ENCODE data around the gene GPC6. TPM values are rescaled to one million over a fixed set of nuclear protein-coding genes. Genes with fewer than 3 reads are reported as not detected.

The GPC6 gene
- total RNA-seq, 2 experiments from 2014 or later: not detected

- intact Hi-C loops (cut with micrococcal nuclease; ENCODE audit: unreplicated experiment): no loop called here
- no peak overlapping the region for H3K27ac ChIP-seq (ENCODE audit: low read depth, low read length, poor library complexity, severe bottlenecking)
- TF ChIP-seq CTCF (conservative IDR thresholded peaks at IDR 0.05; ENCODE audit: low read length) (no peak), EZH2phosphoT487 (IDR thresholded peaks at IDR 0.05; ENCODE audit: borderline replicate concordance, low read depth, low read length) (no peak)
- no peak overlapping the region for H2AFZ ChIP-seq (ENCODE audit: low read length)
- H4K20me1 ChIP-seq (ENCODE audit: insufficient read depth, low read length): no peaks in the 10 kb centered on the region
- no peak overlapping the region for H3K4me3 ChIP-seq (ENCODE audit: low read depth, low read length, poor library complexity, severe bottlenecking)
- ChIA-PET POLR2A (no interaction called here), CTCF (ENCODE audit: unreplicated experiment) (no interaction called here)
- H3K9me2 ChIP-seq (ENCODE audit: insufficient read depth, low read length): no peaks in the 10 kb centered on the region
- BruUV-seq (replicated peaks): no TSS peak
- no peak for DNase-seq (ENCODE audit: low spot score)
- H3K9me3 ChIP-seq (ENCODE audit: low read length): no peaks in the 10 kb centered on the region
- no peaks in the 10 kb centered on the region for H3K4me1 ChIP-seq (ENCODE audit: insufficient read depth, low read length, poor library complexity, severe bottlenecking)
- H3K79me2 ChIP-seq (ENCODE audit: insufficient read depth, low read depth, low read length): no peaks in the 10 kb centered on the region
- H3K4me2 ChIP-seq (ENCODE audit: low read length): no peak overlapping the region
- H3K36me3 ChIP-seq (ENCODE audit: insufficient read depth, low read length): no peaks in the 10 kb centered on the region
These were observed 1187.0 kb downstream of the GPC6 start for GRCh38 chr13:94413598-94413944.

GRCh38 chr13:94414141-94414540 lies 1187.5 kb downstream of the GPC6 start:
- no TSS peak for BruUV-seq (replicated peaks)
- Histone ChIP-seq H3K4me1 (ENCODE audit: insufficient read depth, low read length, poor library complexity, severe bottlenecking) (no peaks in the 10 kb centered on the region), H3K79me2 (ENCODE audit: insufficient read depth, low read depth, low read length) (no peaks in the 10 kb centered on the region), H4K20me1 (ENCODE audit: insufficient read depth, low read length) (no peaks in the 10 kb centered on the region), H3K4me2 (ENCODE audit: low read length) (no peak overlapping the region), H3K27ac (ENCODE audit: low read depth, low read length, poor library complexity, severe bottlenecking) (no peak overlapping the region), H3K9me3 (ENCODE audit: low read length) (no peaks in the 10 kb centered on the region), H3K36me3 (ENCODE audit: insufficient read depth, low read length) (no peaks in the 10 kb centered on the region), H3K4me3 (ENCODE audit: low read depth, low read length, poor library complexity, severe bottlenecking) (no peak overlapping the region), H3K9me2 (ENCODE audit: insufficient read depth, low read length) (no peaks in the 10 kb centered on the region), H2AFZ (ENCODE audit: low read length) (no peak overlapping the region)
- ChIA-PET POLR2A (no interaction called here), CTCF (ENCODE audit: unreplicated experiment) (interaction anchor here (0.5 kb wide), 1 partner anchor 10 kb away, joined by 3 read pairs; no protein-coding TSS in a partner anchor)
- DNase-seq (ENCODE audit: low spot score): no peak
- TF ChIP-seq EZH2phosphoT487 (IDR thresholded peaks at IDR 0.05; ENCODE audit: borderline replicate concordance, low read depth, low read length) (no peak), CTCF (conservative IDR thresholded peaks at IDR 0.05; ENCODE audit: low read length) (no peak)
- intact Hi-C loops (cut with micrococcal nuclease; ENCODE audit: unreplicated experiment): no loop called here

- no TSS peak for BruUV-seq (replicated peaks)
- no peak overlapping the region for H3K27ac ChIP-seq (ENCODE audit: low read depth, low read length, poor library complexity, severe bottlenecking)
- H3K4me1 ChIP-seq (ENCODE audit: insufficient read depth, low read length, poor library complexity, severe bottlenecking): no peaks in the 10 kb centered on the region
- no peaks in the 10 kb centered on the region for H3K9me3 ChIP-seq (ENCODE audit: low read length)
- no peak for DNase-seq (ENCODE audit: low spot score)
- POLR2A ChIA-PET: no interaction called here
- no peaks in the 10 kb centered on the region for H3K9me2 ChIP-seq (ENCODE audit: insufficient read depth, low read length)
- H3K36me3 ChIP-seq (ENCODE audit: insufficient read depth, low read length): no peaks in the 10 kb centered on the region
- H3K4me3 ChIP-seq (ENCODE audit: low read depth, low read length, poor library complexity, severe bottlenecking): no peak overlapping the region
- TF ChIP-seq CTCF (conservative IDR thresholded peaks at IDR 0.05; ENCODE audit: low read length) (no peak), EZH2phosphoT487 (IDR thresholded peaks at IDR 0.05; ENCODE audit: borderline replicate concordance, low read depth, low read length) (no peak)
- no peak overlapping the region for H3K4me2 ChIP-seq (ENCODE audit: low read length)
- CTCF ChIA-PET (ENCODE audit: unreplicated experiment): interaction anchor here (0.5 kb wide), 1 partner anchor 11 kb away, joined by 3 read pairs; no protein-coding TSS in a partner anchor
- H3K79me2 ChIP-seq (ENCODE audit: insufficient read depth, low read depth, low read length): no peaks in the 10 kb centered on the region
- intact Hi-C loops (cut with micrococcal nuclease; ENCODE audit: unreplicated experiment): no loop called here
- no peak overlapping the region for H2AFZ ChIP-seq (ENCODE audit: low read length)
- H4K20me1 ChIP-seq (ENCODE audit: insufficient read depth, low read length): no peaks in the 10 kb centered on the region
These were observed 1188.1 kb downstream of the GPC6 start for GRCh38 chr13:94414708-94415107.

Measured in OCI-LY7 (cell line).